ENCODE data around the gene HIBADH.

- TF ChIP-seq CTCF (IDR thresholded peaks at IDR 0.05 in 8 of 11, conservative IDR thresholded peaks at IDR 0.05 in 3 of 11) (no peak), POLR2A (IDR thresholded peaks at IDR 0.05) (no peak), POLR2AphosphoS5 (IDR thresholded peaks at IDR 0.05) (no peak)
Observed at GRCh38 chr7:27640884-27641574, 21.7 kb downstream of the HIBADH start.
